ENCODE results near the gene CDC73. TPM values are rescaled to one million over a fixed set of nuclear protein-coding genes. Genes with fewer than 3 reads are reported as not detected.

Gene CDC73
- polyA plus RNA-seq, 1 donor (not counting 4 experiments of a cell fraction or from before 2014, with no cell fraction given): 45.3 TPM

DNA sequence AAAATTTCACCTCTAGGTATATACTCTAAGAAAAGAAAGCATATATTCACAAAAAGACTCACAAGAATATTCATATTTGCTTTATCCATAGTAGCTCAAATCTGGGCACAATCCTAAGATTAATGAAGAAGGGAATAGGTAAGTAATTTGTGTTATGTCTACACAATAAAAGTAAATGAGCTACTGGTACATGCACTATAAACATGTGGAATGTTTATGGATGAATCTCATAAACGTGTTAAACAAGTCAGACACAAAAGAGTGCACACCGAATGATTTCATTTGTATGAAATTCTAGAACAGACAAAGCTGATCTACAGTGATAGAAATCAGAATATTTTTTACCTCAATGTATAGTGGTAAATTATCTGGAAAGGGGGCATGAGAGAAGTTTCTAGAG, 179.9 kb downstream of the CDC73 start:
- TF ChIP-seq, protein P1, sequence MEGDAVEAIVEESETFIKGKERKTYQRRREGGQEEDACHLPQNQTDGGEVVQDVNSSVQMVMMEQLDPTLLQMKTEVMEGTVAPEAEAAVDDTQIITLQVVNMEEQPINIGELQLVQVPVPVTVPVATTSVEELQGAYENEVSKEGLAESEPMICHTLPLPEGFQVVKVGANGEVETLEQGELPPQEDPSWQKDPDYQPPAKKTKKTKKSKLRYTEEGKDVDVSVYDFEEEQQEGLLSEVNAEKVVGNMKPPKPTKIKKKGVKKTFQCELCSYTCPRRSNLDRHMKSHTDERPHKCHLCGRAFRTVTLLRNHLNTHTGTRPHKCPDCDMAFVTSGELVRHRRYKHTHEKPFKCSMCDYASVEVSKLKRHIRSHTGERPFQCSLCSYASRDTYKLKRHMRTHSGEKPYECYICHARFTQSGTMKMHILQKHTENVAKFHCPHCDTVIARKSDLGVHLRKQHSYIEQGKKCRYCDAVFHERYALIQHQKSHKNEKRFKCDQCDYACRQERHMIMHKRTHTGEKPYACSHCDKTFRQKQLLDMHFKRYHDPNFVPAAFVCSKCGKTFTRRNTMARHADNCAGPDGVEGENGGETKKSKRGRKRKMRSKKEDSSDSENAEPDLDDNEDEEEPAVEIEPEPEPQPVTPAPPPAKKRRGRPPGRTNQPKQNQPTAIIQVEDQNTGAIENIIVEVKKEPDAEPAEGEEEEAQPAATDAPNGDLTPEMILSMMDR (optimal IDR thresholded peaks at IDR 0.05 in 1 of 3, IDR thresholded peaks at IDR 0.05 in 1 of 3, conservative IDR thresholded peaks at IDR 0.05 in 1 of 3; ENCODE audit: extremely low read depth in 1 of 3, insufficient read depth in 2 of 3, low read length in 3 of 3): no peak
- TF ChIP-seq EZH2 (IDR thresholded peaks at IDR 0.05; ENCODE audit: low read length): no peak
- no peaks in the 10 kb centered on the region for H3K27me3 ChIP-seq (ENCODE audit: control insufficient read depth, extremely low read depth, insufficient read depth, low read length)
- dilution Hi-C loops (cut with MboI; ENCODE audit: extremely low pct_ligation_motif_present, low sequenced_read_pairs): no loop called here
- no peaks in the 10 kb centered on the region for H4K20me1 ChIP-seq (ENCODE audit: control insufficient read depth, extremely low read depth, insufficient read depth, low read length)
- no peaks in the 10 kb centered on the region for H3K9me3 ChIP-seq (ENCODE audit: control insufficient read depth, low read depth, low read length)
- no peak overlapping the region for H3K9ac ChIP-seq (ENCODE audit: control insufficient read depth, extremely low read depth, insufficient read depth, low read length)
- H3K79me2 ChIP-seq (ENCODE audit: control insufficient read depth, insufficient read depth, low read length): no peaks in the 10 kb centered on the region
- H3K4me1 ChIP-seq (ENCODE audit: control insufficient read depth, extremely low read depth, insufficient read depth, low read length): no peaks in the 10 kb centered on the region
- no peak for FAIRE-seq
- H3K4me3 ChIP-seq (ENCODE audit: control insufficient read depth in 2 of 3, extremely low read depth in 1 of 3, insufficient read depth in 2 of 3, low read depth in 1 of 3, low read length in 3 of 3): no peak overlapping the region
- H3K4me2 ChIP-seq (ENCODE audit: control insufficient read depth, extremely low read depth, insufficient read depth, low read depth, low read length): no peak overlapping the region
- no peaks in the 10 kb centered on the region for H3K36me3 ChIP-seq (ENCODE audit: control insufficient read depth in 2 of 2, extremely low read depth in 1 of 2, insufficient read depth in 2 of 2, low read length in 2 of 2)
- no peaks in the 10 kb centered on the region for H3K9me1 ChIP-seq (ENCODE audit: control insufficient read depth, extremely low read depth, insufficient read depth, low read length)
- H2AFZ ChIP-seq (ENCODE audit: control insufficient read depth, low read length): no peak overlapping the region
- no peak for DNase-seq (ENCODE audit: low read depth, low spot score)
- no peak overlapping the region for H3K27ac ChIP-seq (ENCODE audit: control insufficient read depth, insufficient read depth, low read length)

- Histone ChIP-seq H3K4me1 (ENCODE audit: control insufficient read depth, extremely low read depth, insufficient read depth, low read length) (no peaks in the 10 kb centered on the region), H3K9ac (ENCODE audit: control insufficient read depth, extremely low read depth, insufficient read depth, low read length) (no peak overlapping the region), H3K79me2 (ENCODE audit: control insufficient read depth, insufficient read depth, low read length) (no peaks in the 10 kb centered on the region), H3K27ac (ENCODE audit: control insufficient read depth, insufficient read depth, low read length) (no peak overlapping the region), H3K9me3 (ENCODE audit: control insufficient read depth, low read depth, low read length) (no peaks in the 10 kb centered on the region), H4K20me1 (ENCODE audit: control insufficient read depth, extremely low read depth, insufficient read depth, low read length) (no peaks in the 10 kb centered on the region), H3K4me2 (ENCODE audit: control insufficient read depth, extremely low read depth, insufficient read depth, low read depth, low read length) (no peak overlapping the region), H3K27me3 (ENCODE audit: control insufficient read depth, extremely low read depth, insufficient read depth, low read length) (no peaks in the 10 kb centered on the region), H3K9me1 (ENCODE audit: control insufficient read depth, extremely low read depth, insufficient read depth, low read length) (no peaks in the 10 kb centered on the region), H3K36me3 (ENCODE audit: control insufficient read depth in 2 of 2, extremely low read depth in 1 of 2, insufficient read depth in 2 of 2, low read length in 2 of 2) (no peaks in the 10 kb centered on the region), H3K4me3 (ENCODE audit: control insufficient read depth in 2 of 3, extremely low read depth in 1 of 3, insufficient read depth in 2 of 3, low read depth in 1 of 3, low read length in 3 of 3) (no peak overlapping the region), H2AFZ (ENCODE audit: control insufficient read depth, low read length) (no peak overlapping the region)
- FAIRE-seq (no peak), DNase-seq (ENCODE audit: low read depth, low spot score) (no peak)
- TF ChIP-seq, protein P1 (optimal IDR thresholded peaks at IDR 0.05 in 1 of 3, IDR thresholded peaks at IDR 0.05 in 1 of 3, conservative IDR thresholded peaks at IDR 0.05 in 1 of 3; ENCODE audit: extremely low read depth in 1 of 3, insufficient read depth in 2 of 3, low read length in 3 of 3): no peak
- no peak for TF ChIP-seq EZH2 (IDR thresholded peaks at IDR 0.05; ENCODE audit: low read length)
- dilution Hi-C loops (cut with MboI; ENCODE audit: extremely low pct_ligation_motif_present, low sequenced_read_pairs): no loop called here
Measured at GRCh38 chr1:193303849-193304248, 182.0 kb downstream of the CDC73 start.

Small RNA genes lying within 50 kb of the gene (small RNA-seq; reads per million reads assigned to genes)
- 0 to 1.7 (median 1.0) reads per million in 3 experiments for gene MIR1278 (ENCODE audit: insufficient read length in 3 of 3, low read depth in 3 of 3, low replicate concordance in 1 of 3)

Other genes starting within 250 kb of the CDC73 start
- gene UCHL5, start 62.7 kb upstream of the CDC73 start, polyA plus RNA-seq: 26.5 to 53.7 TPM (median 34.0 TPM) in 3 replicates
- gene RO60, start 62.4 kb upstream of the CDC73 start, polyA plus RNA-seq: 22.0 to 27.1 TPM (median 25.6 TPM) in 3 replicates
- 13.3 to 29.2 TPM (median 13.4 TPM) in 3 replicates for gene GLRX2, start 16.6 kb upstream of the CDC73 start, polyA plus RNA-seq
- gene B3GALT2, start 64.6 kb downstream of the CDC73 start, polyA plus RNA-seq: not detected in 3 replicates

Measured in keratinocyte (primary cell).